A673 (cell line): ENCODE results near the gene CCR5AS.

Experiments used
- CTCF ChIP-seq: fragments of 300-800, 200-600 bp; sonication (generic); conservative IDR thresholded peaks from 2 replicates; pipeline ENCODE4 v1.5.1; 2017; ENCODE audit warnings: low read depth, mild to moderate bottlenecking, antibody characterized with exemption, low read length, moderate library complexity, mixed read lengths
- EZH2 ChIP-seq: fragments of 200-600 bp; sonication (generic); IDR thresholded peaks from 2 replicates; pipeline ENCODE4 v1.6.1; 2017; ENCODE audit warnings: borderline replicate concordance, low read depth, mild to moderate bottlenecking, mixed read lengths, antibody characterized with exemption, low read length; ENCODE audit not compliant: poor library complexity, severe bottlenecking

GRCh38 chr3:46406788-46407611 lies at the start of gene CCR5AS, which contains the start of gene CCRL2:
- TF ChIP-seq EZH2 (no peak), CTCF (no peak)
